IPS-18c (cell line): ENCODE results near the gene TAP2.
"Not testable (repeated sequence)": the region's sequence is repeated elsewhere in the genome, so short reads cannot be mapped to it uniquely, and the experiment has no call there.

ENCODE experiments used
- H3K4me3 ChIP-seq: 2 replicates; pipeline ENCODE4 v1.7.0; 2013; ENCODE audit warnings: low read depth, mild to moderate bottlenecking, low read length, moderate library complexity; ENCODE audit not compliant: insufficient read depth
- H3K9me3 ChIP-seq: one replicate; pipeline ENCODE4 v1.6.1; 2013; ENCODE audit warnings: mild to moderate bottlenecking, low read length, moderate library complexity; ENCODE audit not compliant: control insufficient read depth, insufficient read depth

The TAP2 gene

DNA sequence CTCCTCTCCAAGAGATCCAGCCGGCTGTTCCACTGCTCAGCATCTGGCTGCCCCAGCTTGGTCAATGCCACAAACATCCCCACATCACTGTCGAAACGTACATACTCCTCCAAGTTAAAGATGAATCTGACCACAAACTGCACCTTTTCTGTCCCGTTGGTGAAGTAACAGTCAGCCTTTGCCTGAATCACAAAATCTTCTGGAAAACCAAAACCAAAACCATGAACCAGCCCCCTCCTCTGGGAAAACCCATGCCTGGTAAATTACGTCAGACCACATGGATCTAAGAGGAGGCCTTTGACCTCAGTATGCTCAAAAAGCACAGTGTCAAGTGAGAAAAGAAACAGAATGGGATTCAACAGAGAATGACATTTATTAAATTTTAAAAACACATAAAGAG, 23.4 kb downstream of the TAP2 start:
- Histone ChIP-seq H3K4me3 (no peak overlapping the region), H3K9me3 (no peaks in the 10 kb centered on the region)

DNA sequence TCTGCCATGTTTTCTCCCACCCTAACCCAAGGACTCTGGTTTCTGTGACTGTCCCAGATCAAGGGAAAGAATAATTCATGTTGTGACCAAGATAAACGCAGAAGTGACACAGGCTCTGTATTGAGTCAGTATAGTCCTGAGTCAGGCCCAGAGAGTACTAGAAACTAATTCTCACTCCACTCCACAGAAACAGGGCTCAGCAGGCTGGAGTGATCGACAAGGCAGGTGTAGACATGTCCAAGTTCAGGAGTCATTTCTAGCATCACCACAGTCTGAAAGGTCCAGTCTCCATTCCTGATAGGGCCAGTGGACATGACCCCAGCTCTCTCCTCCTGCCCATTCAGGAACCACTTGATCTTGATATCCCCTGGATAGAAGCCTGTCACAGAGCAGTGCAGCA, 24.4 kb downstream of the TAP2 start:
- no peak overlapping the region for H3K4me3 ChIP-seq
- H3K9me3 ChIP-seq, result no peaks in the 10 kb centered on the region

DNA sequence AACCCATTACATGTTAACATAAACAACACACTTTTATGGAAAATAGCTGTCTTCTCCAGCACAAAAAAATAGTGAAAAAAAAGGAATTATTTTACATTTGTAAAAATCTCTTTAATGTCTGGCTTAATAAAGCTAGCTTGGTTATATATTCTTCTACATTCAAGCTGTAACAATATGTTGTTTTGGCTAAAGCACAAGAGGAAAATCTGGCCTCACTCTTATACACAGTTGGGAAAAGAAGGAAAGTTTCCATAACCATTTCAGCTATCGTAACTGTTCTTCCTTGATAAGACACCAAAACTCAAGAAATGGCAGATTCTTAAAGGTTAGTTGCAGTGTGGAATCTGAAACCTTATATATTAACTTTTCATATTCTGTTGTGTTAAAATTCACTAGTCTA, 29.4 kb downstream of the TAP2 start:
- H3K9me3 ChIP-seq, result no peaks in the 10 kb centered on the region
- H3K4me3 ChIP-seq, result no peak overlapping the region

GRCh38 chr6:32807020-32807580, 31.4 kb downstream of the TAP2 start:
- Histone ChIP-seq H3K4me3 (no peak overlapping the region), H3K9me3 (no peaks in the 10 kb centered on the region)

DNA sequence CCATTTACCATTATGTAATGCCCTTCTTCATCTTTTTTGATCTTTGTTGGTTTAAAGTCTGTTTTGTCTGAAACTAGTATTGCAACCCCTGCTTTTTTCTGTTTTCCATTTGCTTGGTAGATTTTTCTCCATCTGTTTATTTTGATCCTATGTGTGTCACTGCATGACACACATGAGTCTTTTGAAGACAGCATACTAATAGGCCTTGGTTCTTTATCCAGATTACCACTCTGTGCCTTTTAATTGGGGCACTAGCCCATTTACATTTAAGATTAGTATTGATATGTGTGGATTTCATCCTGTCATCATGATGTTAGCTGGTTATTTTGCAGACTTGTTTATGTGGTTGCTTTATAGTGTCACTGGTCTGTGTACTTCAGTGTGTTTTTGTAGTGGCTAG, 33.1 kb downstream of the TAP2 start:
- not testable (repeated sequence) for H3K9me3 ChIP-seq, H3K4me3 ChIP-seq

DNA sequence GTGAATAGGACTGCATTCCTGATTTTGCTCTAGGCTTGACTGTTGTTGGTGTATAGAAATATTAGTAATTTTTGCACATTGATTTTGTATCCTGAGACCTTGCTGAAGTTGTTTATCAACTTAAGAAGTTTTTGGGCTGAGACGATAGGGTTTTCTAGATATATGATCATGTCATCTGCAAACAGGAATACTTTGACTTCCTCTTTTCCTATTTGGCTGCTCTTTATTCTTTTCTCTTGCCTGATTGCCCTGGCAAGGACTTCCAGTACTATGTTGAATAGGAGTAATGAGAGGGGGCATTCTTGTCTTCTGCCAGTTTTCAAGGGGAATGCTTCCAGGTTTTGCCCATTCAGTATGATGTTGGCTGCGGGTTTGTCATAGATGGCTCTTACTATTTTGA, 35.1 kb downstream of the TAP2 start:
- no peaks in the 10 kb centered on the region for H3K9me3 ChIP-seq

DNA sequence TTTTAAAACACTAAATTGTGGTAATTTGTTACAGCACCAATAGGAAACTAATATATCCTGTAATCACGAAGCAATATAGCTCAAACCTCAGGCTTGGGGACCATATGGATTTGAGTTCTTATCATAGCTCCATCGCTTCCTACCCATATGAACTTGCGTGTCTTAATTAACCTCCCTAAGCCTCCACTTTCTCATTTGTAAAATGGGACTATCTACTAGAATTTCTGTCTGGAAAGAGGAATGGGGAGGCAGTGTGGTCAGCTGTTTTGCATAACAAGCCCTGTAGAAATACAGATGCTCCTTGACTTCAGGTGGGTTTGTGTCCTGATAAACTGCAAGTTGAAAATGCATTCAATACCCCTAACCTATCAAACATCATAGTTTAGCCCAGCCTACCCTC, 38.8 kb downstream of the TAP2 start:
- Histone ChIP-seq H3K4me3 (no peak overlapping the region), H3K9me3 (peaks cover 3% of the 10 kb centered on the region)

More for the DNA sequence above, 35.1 kb downstream of the TAP2 start:
- H3K4me3 ChIP-seq, result no peak overlapping the region

DNA sequence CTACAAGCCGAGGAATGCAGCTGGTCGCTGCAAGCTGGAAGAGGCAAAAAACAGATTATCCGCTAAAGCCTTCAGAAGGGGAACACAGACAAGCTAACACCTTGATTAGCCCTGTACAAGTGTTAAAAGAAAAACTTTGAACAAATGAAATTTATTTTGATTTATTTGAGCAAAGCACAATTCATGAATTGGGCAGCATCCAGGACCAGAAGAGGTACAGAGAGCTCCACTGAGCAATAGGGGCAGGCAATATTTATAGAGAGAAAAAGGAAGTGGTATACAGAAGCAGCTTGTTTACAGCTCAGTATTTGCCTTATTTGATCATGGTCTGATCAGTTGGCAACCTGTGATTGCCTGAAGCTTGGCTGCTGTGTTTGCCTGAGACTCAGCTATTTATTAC, 39.4 kb downstream of the TAP2 start:
- Histone ChIP-seq H3K9me3 (peaks cover 3% of the 10 kb centered on the region), H3K4me3 (no peak overlapping the region)

- Histone ChIP-seq H3K9me3 (peaks cover 3% of the 10 kb centered on the region), H3K4me3 (no peak overlapping the region; the same call in 1 of the 2 replicates)
Observed at GRCh38 chr6:32796848-32797776, 41.4 kb downstream of the TAP2 start.

DNA sequence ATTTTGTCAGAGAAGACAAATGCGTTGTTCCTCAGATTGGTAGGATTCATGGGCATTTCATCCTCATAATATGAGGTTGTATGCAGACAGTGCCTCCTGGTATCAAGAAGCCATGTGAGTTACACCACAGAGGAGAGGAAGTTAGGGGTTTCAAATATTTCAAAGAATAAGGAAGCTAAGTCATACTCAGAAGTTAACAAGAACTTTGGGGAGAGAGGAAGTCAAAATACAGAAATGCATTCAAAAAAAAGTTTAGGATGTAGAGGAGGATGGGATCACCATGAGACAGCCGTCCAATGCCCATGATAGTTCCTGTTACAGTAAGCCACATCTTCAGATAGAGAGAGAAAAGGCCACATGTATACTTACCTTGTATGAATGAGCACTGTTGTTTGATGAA, 44.0 kb downstream of the TAP2 start:
- no peak overlapping the region for H3K4me3 ChIP-seq
- peaks cover 3% of the 10 kb centered on the region for H3K9me3 ChIP-seq

DNA sequence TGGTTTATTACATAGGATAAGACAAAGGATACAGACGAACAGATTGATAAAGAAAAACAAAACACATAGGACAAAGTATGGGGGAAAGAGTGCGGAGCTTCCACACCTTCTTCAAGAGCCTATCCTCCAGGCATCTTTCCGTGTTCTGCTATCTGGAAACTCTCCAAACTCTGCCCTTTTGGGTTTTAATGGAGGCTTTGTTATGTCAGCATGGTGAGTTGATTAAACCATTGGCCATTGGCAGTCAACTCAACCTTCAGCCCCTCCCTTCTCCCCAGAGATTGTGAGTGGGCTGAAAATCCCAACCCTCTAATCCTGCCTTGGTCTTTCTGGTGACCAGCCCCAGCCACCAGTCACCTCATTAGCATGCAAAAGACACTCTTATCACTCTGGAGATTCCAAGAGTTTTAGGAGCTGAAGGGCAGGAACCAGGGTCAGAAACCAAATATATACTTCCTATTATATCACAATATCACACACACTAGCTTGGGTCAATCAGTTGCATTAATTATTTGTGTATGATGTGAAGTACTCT, 45.6 kb downstream of the TAP2 start:
- H3K9me3 ChIP-seq, result peaks cover 3% of the 10 kb centered on the region
- H3K4me3 ChIP-seq, result no peak overlapping the region

DNA sequence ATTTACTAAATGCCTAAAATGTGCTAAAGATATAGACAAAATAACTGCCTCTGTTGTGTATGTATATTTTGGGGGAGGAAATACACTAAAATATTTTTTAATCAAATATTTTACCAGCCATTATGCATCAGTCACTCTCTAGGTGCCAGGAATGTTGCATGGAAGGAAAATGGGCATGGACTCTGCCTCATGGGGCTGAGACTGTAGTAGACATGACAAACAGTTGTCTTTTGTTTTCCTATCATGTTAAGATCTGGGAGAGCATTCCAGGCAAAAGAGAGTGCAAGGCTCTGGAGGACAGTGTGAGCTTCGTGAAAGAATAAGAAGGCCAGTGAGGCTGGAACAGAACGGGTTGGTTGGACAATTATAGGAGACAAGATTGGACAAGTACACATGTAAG, 48.2 kb downstream of the TAP2 start:
- Histone ChIP-seq H3K4me3 (no peak overlapping the region), H3K9me3 (no peaks in the 10 kb centered on the region)
